GM19455 (cell line): ENCODE measurements around the gene SCCPDH.
"Not testable (repeated sequence)": the region's sequence is repeated elsewhere in the genome, so short reads cannot be mapped to it uniquely, and the experiment has no call there.

Experiments used
- ATAC-seq: cut with Tn5 transposase; IDR thresholded peaks from one replicate; pipeline ENCODE4 v1.9.1; 2021; ENCODE audit not compliant: unreplicated experiment

The SCCPDH gene

DNA sequence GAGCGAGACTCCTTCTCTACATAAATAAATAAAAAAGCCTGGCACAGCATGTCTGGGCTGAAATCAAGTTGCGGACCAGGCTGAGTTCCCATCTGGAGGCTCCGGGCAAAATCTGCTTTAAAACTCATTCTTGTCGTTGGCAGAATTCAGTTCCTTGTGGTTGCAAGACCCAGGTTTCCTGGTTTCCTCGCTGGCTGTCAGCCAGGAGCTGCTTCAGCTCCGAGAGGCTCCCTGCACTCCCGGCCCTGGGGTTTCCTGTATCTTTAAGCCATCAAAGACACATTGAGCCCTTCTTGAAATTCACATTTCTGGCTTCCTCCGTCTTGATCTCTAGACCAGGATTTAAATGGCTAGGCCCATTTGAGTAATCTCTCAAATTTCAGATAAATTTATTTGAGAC is 20.6 kb upstream of the SCCPDH start:
- no peak for ATAC-seq

DNA sequence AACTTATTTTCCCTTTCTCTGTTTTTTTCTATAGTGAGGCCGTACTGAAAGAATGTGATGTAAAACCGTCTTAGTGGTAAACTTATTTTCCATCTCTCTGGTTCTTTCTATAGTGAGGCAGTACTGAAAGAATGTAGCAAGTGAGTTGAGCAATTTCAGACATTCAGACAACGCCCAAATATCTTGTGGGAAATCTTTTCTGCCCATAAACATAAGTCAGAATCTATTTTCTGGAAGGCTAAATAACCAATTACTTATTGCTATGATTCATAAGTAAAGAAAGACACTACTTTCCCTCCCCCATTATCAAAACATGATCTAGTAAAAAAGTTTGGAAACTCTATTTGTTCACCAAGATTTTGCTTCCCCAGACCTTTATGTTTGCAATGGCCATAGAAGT is 18.8 kb upstream of the SCCPDH start:
- no peak for ATAC-seq

DNA sequence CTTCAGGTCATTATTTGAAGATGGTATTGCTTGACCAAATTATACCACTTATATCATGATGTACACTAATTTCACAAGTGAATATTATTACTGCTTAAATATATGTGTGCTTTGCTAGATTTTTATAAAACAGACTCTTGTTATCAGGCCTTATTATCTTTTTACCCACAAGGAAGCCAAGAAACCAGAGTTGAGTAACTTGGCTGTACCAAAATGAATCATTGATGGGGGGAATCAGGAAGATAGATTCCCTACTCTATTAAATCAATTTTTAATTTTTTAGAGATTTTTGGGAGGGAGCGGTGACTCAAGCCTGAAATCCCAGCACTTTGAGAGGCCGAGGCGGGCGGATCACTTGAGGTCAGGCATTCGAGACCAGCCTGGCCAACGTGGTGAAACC is 16.0 kb upstream of the SCCPDH start:
- no peak for ATAC-seq

DNA sequence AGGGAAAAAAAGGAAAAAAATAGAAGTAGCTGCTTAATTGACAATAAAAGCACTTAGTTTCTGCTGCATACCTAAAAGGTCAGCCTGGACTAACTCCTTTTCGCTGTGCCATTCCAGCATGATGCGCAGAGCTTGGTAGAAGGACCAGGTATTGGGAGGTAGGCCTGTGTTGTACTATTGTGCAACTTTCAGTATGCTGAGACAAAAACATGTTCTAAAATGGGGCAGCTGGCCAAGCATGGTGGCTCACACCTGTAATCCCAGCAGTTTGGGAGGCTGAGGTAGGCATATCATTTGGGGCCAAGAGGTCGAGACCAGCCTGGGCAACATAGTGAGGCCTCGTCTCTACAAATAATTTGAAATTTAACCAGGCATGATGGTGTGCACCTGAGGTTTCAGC is 15.0 kb upstream of the SCCPDH start:
- no peak for ATAC-seq

DNA sequence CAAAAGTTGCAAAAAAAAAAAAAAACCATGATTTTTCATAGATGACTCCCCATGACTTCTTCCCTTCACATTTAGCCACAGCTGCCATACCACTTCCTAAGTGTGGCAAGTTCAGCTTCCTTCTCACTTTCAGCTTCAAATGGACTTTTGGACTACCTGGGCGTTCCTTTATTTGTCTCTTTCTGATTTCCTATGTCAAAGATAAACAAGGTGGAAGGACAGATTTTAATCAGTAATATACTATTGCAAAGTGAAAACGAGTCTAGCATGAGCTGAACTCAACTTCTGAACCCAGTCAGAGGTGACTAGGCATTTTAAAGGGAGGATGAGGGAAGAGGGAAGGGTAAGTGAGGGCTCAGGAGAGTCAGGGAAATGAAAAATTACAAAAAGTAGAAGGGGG is 14.4 kb upstream of the SCCPDH start:
- ATAC-seq = no peak

DNA sequence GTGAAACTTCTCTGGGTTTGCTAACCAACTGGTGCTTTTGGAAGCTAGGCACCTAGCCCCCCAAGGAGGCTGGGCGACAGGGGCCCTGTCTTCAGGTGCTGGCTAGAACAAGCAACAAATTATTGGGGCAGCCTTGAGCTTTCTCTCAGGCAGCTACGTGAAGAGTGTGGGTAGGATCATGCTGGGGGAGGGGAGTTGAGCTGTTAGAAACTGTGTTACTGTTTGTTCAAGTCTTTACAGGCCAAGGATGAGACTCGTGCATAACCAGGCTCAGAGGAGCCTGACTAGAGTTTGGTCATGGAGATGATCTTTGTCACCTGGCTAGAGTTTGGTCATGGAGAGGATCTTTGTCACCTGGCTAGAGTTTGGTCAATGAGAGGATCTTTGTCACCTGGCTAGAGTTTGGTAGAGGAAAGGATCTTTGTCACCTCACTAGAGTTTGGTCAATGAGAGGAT is 12.6 kb upstream of the SCCPDH start:
- ATAC-seq = no peak

DNA sequence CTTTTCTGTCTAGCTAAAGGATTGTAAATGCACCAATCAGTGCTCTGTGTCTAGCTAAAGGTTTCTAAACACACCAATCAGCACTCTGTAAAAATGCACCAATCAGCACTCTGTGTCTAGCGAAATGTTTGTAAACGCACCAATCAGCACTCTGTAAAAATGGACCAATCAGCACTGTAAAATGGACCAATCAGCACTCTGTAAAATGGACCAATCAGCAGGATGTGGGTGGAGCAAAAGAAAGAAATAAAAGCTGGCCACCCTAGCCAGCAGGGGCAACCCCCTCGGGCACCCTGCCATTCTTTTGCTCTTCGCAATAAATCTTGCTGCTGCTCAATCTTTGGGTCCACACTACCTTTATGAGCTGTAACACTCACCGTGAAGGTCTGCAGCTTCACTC is 11.8 kb upstream of the SCCPDH start:
- not testable (repeated sequence) for ATAC-seq

DNA sequence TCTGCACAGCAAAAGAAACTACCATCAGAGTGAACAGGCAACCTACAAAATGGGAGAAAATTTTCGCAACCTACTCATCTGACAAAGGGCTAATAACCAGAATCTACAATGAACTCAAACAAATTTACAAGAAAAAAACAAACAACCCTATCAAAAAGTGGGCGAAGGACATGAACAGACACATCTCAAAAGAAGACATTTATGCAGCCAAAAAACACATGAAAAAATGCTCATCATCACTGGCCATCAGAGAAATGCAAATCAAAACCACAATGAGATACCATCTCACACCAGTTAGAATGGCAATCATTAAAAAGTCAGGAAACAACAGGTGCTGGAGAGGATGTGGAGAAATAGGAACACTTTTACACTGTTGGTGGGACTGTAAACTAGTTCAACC is 4.8 kb upstream of the SCCPDH start:
- ATAC-seq = not testable (repeated sequence)

DNA sequence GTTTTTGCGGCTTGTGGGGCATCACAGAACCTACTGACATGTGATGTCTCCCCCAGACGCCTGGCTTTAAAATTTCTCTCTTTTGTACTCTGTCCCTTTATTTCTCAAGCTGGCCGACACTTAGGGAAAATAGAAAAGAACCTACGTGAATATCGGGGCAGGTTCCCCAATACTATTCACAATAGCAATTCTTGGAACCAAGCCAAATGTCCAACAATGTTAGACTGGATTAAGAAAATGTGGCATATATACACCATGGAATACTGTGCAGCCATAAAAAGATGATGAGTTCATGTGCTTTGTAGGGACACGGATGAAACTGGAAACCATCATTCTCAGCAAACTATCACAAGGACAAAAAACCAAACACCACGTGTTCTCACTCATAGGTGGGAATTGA is 3.4 kb upstream of the SCCPDH start:
- not testable (repeated sequence) for ATAC-seq

DNA sequence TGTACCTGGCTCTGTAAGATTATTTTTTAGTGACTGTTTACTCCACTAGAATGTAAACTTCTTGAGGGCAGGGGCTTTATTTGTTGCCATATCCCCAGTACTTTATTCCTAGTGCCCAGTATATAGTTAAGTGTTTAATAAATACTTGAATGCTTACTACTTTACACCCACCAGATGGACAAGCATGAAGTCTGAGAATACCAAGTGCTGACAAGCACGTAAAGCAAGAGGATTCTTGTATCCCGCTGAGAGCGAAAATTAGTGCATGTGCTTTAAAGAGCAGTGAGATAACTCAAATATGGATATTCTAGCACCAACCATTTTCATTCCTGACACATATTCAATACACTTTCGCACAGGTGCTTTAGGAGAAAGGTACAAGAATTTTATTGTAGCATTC is 1.5 kb upstream of the SCCPDH start:
- ATAC-seq = no peak

DNA sequence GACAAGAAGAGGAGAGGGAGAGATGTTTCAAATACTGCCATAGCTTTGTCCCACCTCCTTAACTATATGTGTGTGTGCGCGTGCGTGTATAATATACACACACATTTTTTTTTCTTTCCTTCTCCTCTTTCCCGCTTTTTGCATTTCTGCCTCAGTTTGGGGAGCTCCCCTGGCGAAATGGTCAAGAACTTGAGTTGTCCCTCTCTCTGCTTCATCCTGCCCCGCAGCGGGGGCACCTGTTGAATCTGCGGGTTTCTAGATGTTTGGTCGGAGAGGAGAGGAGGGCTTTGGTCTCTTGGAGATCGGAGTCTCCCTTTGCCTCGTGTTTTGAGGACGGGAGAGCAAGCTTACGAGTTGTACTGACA is 504 bp downstream of the SCCPDH start:
- peak; percentile 37 for ATAC-seq

DNA sequence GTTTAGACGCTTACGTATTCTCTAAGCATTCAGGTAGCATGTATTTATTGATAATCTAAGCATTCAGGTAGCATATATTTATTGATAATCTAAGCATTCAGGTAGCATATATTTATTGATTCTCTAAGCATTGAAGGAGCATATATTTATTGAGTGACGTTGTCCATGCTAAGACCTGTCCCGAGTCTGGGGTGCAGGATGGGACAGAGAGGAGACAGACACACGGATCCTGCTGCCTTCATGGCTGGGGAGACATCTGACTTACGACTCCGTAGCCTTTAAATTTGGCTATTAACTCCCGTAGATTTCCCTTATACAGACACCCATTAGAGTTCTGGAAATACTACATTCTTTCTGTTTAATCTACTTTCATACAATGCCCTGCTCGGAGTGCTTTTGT is 982 bp downstream of the SCCPDH start:
- ATAC-seq = no peak

DNA sequence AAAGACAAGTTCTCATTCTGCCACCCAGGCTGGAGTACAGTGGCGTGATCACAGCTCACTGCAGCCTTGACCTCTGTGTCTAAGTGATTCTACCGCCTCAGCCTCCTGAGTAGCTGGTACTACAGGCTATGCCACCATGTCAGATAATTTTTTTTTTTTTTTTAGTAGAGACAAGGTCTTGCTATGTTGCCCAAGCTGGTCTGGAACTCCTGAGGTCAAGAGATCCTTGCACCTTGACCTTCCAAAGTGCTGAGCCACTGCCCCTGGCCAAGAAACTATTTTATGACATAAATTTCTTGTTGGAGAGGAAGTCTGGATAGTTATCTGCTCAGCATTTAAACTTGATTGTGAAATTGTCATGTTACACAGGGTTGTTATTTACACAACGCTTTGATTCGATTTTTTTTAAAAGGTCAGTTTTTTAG is 2.1 kb downstream of the SCCPDH start:
- no peak for ATAC-seq

DNA sequence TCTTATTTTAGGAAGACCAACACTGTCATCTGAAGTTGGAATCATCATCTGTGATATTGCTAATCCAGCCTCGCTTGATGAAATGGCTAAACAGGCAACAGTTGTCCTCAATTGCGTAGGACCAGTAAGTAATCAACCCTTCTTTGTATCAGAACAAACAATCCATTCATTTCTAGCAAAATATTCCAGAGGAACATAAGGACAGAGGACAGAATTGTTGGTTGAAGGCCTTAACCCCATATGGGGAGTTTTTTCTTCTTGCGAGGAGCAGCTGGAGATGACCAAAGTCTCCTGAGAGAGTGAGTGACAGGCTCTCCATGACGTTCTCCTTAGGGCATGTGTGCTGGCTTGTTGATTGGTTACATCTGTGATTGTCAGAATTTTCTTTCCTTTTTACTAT is 2.7 kb downstream of the SCCPDH start:
- ATAC-seq = no peak

DNA sequence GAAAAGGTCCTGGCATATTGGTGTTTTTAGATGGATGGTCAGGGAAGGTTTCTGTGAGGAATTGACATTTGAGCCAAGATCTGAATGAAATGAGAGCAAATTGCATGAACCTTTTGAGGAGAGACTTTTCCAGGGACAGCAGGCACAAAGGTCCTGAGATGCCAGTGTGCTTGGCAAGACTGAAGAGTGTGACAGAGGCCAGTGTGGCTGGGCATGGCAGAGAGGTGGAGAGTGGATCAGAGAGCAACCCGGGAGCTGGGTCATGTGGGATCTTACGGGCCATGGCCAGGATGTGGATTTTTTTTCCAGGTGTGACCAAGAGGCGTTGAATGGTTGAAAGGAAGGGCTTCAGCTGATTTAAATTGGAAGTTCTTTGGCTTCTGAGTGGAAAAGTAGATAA is 3.4 kb downstream of the SCCPDH start:
- ATAC-seq = no peak

DNA sequence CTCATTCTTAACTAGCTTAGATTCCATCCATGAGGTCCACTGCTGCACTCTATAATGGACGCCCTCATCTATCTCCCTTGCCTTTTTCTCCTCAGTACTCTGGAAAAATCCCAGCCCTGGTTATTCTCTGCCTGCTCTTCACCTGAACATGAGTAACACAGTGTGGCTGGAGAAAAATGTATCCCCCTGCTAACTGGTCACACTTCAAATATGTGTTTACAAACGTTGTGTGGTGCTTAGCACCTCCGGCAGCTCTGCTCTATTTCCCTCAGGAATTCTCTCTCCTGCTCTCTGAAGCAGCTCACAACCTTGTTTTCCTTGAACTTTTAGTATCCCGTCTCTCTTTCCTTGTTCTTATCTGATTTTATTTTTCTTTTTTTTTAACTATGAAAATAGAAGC is 4.1 kb downstream of the SCCPDH start:
- no peak for ATAC-seq

DNA sequence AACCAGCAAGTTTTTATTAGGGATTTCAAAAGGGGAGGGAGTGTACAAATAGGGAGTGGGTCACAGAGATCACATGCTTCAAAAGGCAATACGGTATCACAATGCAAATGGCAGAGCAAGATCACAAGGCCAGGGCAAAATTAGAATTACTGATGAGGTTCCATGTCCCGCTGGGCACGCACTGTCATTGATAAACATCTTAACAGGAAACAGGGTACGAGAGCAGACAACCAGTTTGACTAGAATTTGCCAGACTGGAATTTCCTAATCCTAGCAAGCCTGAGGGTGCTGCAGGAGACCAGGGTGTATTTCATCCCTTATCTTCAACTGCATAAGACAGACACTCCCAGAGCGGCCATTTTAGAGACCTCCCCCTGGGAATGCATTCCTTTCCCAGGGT is 4.8 kb downstream of the SCCPDH start:
- not testable (repeated sequence) for ATAC-seq

DNA sequence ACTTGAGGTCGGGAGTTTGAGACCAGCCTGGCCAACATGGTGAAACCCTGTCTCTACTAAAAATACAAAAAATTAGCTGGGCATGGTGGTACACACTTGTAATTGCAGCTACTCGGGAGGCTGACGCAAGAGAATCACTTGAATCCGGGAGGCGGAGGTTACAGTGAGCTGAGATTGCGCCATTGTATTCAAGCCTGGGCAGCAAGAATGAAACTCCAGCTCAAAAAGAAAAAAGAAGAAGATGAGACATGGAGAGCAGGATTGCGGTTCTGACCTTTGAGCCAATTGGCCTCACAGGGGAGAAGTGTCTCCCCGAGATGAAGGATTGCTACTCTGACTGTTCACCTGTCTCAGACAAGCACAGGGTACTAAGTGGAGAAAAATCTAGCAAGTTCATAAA is 6.6 kb downstream of the SCCPDH start:
- no peak for ATAC-seq

DNA sequence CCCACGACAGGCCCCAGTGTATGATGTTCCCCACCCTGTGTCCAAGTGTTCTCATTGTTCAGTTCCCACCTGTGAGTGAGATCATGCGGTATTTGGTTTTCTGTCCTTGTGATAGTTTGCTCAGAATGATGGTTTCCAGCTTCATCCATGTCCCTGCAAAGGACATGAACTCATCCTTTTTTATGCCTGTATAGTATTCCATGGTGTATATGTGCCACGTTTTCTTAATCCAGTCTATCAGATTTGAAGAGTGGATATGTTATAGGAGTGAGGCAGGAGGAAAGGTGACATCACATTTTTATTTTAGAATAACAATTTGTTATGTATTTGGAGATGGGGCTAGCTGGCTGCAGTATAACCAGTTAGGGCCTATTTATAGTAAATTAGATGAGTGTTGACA is 7.7 kb downstream of the SCCPDH start:
- not testable (repeated sequence) for ATAC-seq

DNA sequence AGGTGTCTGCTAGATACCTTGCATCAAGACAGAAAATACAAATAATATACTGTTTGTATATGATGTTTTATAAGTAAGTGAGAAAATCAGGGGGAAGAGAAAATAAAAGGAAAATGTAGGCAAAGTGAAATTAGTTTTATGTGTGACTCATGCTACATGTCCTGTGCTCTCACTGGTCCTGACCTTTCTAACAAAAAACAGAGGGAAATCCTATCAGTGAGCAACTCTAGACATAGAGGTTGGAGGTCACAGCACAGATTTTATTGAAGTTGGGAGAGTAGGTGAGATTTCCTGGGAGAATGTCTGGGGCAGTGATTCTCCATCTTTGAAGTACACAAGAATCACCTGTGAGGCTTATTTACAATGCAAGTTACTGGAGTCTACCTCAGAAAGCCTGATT is 9.5 kb downstream of the SCCPDH start:
- no peak for ATAC-seq

DNA sequence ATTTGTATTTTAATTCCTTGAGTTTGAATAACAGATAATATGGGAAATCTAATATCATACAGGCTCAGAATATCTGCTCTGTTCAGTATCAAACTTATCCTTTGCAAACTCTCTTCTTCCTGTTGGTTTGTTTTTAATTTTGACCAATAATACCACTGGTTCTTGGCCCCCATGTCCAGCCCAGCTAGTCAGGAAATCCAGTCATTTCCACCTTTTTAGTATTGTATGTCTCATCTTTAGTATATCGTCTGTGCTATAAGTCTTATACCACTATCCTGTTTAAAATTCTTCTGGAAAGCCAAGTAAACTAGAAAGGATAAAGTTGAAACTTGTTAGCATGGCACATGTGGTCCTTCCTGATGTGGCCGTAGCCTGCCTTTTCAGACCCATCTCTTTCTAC is 10.7 kb downstream of the SCCPDH start:
- no peak for ATAC-seq

DNA sequence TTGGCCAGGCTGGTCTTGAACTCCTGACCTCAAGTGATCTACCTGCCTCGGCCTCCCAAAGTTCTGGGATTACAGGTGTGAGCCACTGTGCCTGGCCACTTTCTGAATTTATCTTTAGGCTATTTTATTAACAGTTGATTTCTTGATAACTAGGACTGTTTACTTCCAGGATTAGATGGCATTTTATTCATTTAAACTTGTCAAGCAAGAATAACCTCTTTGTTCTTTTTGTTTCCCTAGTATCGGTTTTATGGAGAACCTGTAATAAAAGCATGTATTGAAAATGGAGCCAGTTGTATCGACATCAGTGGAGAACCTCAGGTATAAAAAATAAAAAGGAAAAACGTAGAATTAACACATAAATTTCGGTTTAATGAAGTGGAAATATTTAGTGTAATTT is 11.5 kb downstream of the SCCPDH start:
- ATAC-seq = no peak

DNA sequence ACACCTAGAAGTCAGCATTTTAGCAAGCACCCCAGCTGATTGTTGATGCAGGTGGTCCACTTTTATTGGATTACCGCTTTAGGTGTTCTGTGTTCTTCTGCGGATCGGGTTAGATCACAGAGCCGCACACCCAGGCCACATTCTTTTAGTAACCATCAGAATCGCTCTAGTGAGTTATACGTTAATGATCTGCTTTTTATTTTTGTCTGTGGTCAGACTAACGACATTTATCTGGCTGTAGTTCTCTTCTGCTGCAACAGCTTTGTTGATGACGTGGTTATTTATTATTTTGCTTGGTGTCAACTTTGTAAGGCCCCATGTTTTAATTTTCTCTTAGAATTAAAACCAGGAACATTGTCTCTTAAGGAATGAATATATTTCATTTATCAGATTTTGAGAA is 18.2 kb downstream of the SCCPDH start:
- no peak for ATAC-seq

DNA sequence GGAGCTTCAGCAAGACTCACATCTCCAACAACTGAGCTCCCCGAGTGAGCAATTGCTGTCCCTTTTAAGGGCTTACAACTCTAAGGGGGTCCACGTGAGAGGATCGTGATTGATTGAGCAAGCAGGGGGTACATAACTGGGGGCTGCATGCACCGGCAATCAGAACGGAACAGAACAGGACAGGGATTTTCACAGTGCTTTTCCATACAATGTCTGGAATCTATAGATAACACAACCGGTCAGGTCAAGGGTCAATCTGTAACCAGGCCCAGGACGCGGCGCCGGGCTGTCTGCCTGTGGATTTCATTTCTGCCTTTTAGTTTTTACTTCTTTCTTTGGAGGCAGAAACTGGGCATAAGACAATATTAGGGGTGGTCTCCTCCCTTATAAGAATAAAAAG is 21.9 kb downstream of the SCCPDH start:
- ATAC-seq = not testable (repeated sequence)
